VCaP (cell line): Measurements from ENCODE around the gene ABCC9.
"Not testable (repeated sequence)": the region's sequence is repeated elsewhere in the genome, so short reads cannot be mapped to it uniquely, and the experiment has no call there.

Experiments
- H3K27ac ChIP-seq: fragments of 450-650 bp; 2 replicates; pipeline ENCODE4 v1.5.1; 2017
- CTCF ChIP-seq: fragments of 450-650 bp; conservative IDR thresholded peaks from 2 replicates; pipeline ENCODE4 v1.5.1; 2017; ENCODE audit warnings: mild to moderate bottlenecking, moderate library complexity

The ABCC9 gene

GRCh38 chr12:21809100-21809499, 132.1 kb downstream of the ABCC9 start:
- no peak for TF ChIP-seq CTCF
- no peak overlapping the region for H3K27ac ChIP-seq

GRCh38 chr12:21806255-21806654, 135.0 kb downstream of the ABCC9 start:
- TF ChIP-seq CTCF = no peak
- H3K27ac ChIP-seq = no peak overlapping the region

- TF ChIP-seq CTCF = no peak
- H3K27ac ChIP-seq = no peak overlapping the region
Measured at GRCh38 chr12:21801522-21802288, 139.5 kb downstream of the ABCC9 start.

GRCh38 chr12:21800011-21800410, 141.2 kb downstream of the ABCC9 start:
- no peak for TF ChIP-seq CTCF
- H3K27ac ChIP-seq = no peak overlapping the region

GRCh38 chr12:21797539-21797938, 143.7 kb downstream of the ABCC9 start:
- no peak for TF ChIP-seq CTCF
- no peak overlapping the region for H3K27ac ChIP-seq

- no peak for TF ChIP-seq CTCF
- H3K27ac ChIP-seq = no peak overlapping the region
Measured at GRCh38 chr12:21795648-21796328, 145.4 kb downstream of the ABCC9 start.

- H3K27ac ChIP-seq = not testable (repeated sequence)
Measured at GRCh38 chr12:21794807-21795595, 146.2 kb downstream of the ABCC9 start.

- not testable (repeated sequence) for H3K27ac ChIP-seq
Measured at GRCh38 chr12:21789687-21790086, 151.5 kb downstream of the ABCC9 start.
